Measurements from ENCODE around the gene KRI1. TPM values are rescaled to one million over a fixed set of nuclear protein-coding genes. Genes with fewer than 3 reads are reported as not detected.
A peak's percentile ranks its signal among the peaks of the same experiment; 100 is the strongest.

The KRI1 gene
- total and polyA plus RNA-seq, 2 donors (not counting 3 experiments of a cell fraction or from before 2014, with no cell fraction given): 6.7 to 25.7 TPM

DNA sequence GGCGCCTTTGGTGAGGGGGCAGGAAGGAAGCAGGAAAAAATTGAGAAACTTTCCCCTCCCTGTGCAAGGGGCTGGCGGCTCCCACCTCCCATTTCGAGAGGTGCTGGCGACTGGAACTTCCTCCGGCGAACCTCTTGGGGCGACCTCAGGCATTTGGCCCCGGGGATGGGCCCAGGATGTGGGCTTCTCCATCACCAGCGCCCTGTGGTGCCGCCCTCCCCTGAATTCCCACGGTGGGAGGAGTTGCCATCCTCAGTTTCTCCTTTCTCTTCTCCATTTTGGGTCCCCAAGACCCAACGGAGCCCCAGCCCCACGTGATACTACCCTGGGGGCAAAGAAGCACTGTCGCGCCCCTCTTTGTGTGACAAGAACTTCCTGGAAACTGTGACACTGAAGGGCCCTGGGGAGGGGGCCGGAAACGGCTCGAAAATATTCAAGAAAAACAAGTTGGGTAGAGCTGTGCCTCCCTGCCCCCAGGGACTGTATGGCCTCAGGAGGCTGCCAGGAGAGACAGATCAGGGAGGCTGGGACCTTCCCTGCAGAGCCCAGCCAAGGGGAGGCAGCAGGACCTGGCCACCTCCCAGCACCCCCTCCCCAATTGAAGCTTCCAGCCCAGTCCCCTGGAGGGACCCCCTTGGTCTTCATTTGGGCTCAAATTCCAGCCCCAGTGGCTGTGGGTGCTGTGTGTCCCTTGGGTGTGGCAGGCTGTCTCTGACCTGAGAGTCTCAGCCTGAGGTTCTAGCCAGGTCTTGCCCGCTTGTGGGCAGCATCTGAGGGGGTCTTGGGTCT is 37.5 kb upstream of the KRI1 start:
- Histone ChIP-seq H2AFZ (ENCODE audit: low read depth, low read length) (peak overlapping the region; percentile 69), H3K9ac (replicated peaks; ENCODE audit: extremely low read depth, insufficient read depth, low read length) (peak overlapping the region; percentile 86), H3K4me2 (ENCODE audit: insufficient read depth, low read length) (peak overlapping the region; percentile 72), H4K20me1 (replicated peaks; ENCODE audit: control insufficient read depth, extremely low read depth, insufficient read depth, low read length) (no peaks in the 10 kb centered on the region), H3K27ac (ENCODE audit: insufficient read depth, low read depth, low read length) (peak overlapping the region; percentile 74), H3K36me3 (ENCODE audit: control insufficient read depth in 2 of 2, extremely low read depth in 1 of 2, insufficient read depth in 2 of 2, low read length in 2 of 2) (no peaks in the 10 kb centered on the region), H3K79me2 (ENCODE audit: control insufficient read depth, insufficient read depth, low read length) (peaks cover 17% of the 10 kb centered on the region), H3K9me3 (replicated peaks; ENCODE audit: control insufficient read depth, insufficient read depth, low read length) (no peaks in the 10 kb centered on the region), H3K9me1 (replicated peaks; ENCODE audit: control insufficient read depth, extremely low read depth, insufficient read depth, low read length) (no peaks in the 10 kb centered on the region), H3K4me1 (ENCODE audit: control insufficient read depth, extremely low read depth, insufficient read depth, low read length) (peaks cover 25% of the 10 kb centered on the region), H3K4me3 (replicated peaks in 1 of 3; ENCODE audit: insufficient read depth in 1 of 3, low read depth in 1 of 3, low read length in 3 of 3) (peak overlapping the region; percentile 87 to 93 (median 91)), H3K27me3 (ENCODE audit: control insufficient read depth in 2 of 2, insufficient read depth in 2 of 2, low read length in 2 of 2) (no peaks in the 10 kb centered on the region)
- FAIRE-seq (no peak), DNase-seq (ENCODE audit: low read depth, low spot score) (peak; percentile 34)
- dilution Hi-C loops (cut with MboI; ENCODE audit: extremely low pct_ligation_motif_present, low sequenced_read_pairs) (no loop called here), intact Hi-C loops (cut with micrococcal nuclease) (loop anchor here (2.0 kb wide), 1 partner anchor 22 kb away; the partner anchor contains the start of gene SLC44A2)
- POLR2A ChIA-PET: no interaction called here
- CTCF ChIA-PET: interaction anchor here (1.1 to 4.3 kb wide), 7 partner anchors 12 to 49 kb away, joined by 3 to 33 read pairs (median 6); no protein-coding TSS in a partner anchor
- TF ChIP-seq JUN (IDR thresholded peaks at IDR 0.05; ENCODE audit: borderline replicate concordance, insufficient read depth, insufficient read length, low read depth): no peak
- peak; percentile 10 for TF ChIP-seq POLR2AphosphoS5 (IDR thresholded peaks at IDR 0.05; ENCODE audit: insufficient read depth, low read depth, low read length)
- TF ChIP-seq, protein P1, sequence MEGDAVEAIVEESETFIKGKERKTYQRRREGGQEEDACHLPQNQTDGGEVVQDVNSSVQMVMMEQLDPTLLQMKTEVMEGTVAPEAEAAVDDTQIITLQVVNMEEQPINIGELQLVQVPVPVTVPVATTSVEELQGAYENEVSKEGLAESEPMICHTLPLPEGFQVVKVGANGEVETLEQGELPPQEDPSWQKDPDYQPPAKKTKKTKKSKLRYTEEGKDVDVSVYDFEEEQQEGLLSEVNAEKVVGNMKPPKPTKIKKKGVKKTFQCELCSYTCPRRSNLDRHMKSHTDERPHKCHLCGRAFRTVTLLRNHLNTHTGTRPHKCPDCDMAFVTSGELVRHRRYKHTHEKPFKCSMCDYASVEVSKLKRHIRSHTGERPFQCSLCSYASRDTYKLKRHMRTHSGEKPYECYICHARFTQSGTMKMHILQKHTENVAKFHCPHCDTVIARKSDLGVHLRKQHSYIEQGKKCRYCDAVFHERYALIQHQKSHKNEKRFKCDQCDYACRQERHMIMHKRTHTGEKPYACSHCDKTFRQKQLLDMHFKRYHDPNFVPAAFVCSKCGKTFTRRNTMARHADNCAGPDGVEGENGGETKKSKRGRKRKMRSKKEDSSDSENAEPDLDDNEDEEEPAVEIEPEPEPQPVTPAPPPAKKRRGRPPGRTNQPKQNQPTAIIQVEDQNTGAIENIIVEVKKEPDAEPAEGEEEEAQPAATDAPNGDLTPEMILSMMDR (IDR thresholded peaks at IDR 0.05; ENCODE audit: extremely low read depth in 1 of 2, insufficient read depth in 1 of 2, low read depth in 1 of 2, low read length in 2 of 2): no peak
- TF ChIP-seq POLR2A (IDR thresholded peaks at IDR 0.05; ENCODE audit: low read depth, low read length): peak; percentile 13
- TF ChIP-seq FOS (IDR thresholded peaks at IDR 0.05; ENCODE audit: borderline replicate concordance, insufficient read depth, low read length): no peak
- TF ChIP-seq, protein P2, sequence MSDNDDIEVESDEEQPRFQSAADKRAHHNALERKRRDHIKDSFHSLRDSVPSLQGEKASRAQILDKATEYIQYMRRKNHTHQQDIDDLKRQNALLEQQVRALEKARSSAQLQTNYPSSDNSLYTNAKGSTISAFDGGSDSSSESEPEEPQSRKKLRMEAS (IDR thresholded peaks at IDR 0.05; ENCODE audit: insufficient read depth, insufficient read length): no peak
- TF ChIP-seq EZH2 (IDR thresholded peaks at IDR 0.05; ENCODE audit: borderline replicate concordance, low read depth, low read length, severe bottlenecking): no peak
- no peak for TF ChIP-seq GATA2 (IDR thresholded peaks at IDR 0.05; ENCODE audit: insufficient read depth, insufficient read length, low read depth, low read length)
- TF ChIP-seq MYC (IDR thresholded peaks at IDR 0.05; ENCODE audit: low read depth, low read length): no peak
- TSS peak; percentile 48 for BruUV-seq (replicated peaks)
